Measurements from ENCODE around the gene STIM1.

- TF ChIP-seq CTCF (IDR thresholded peaks at IDR 0.05; ENCODE audit: insufficient read depth, low read length) (no peak), REST (IDR thresholded peaks at IDR 0.05; ENCODE audit: insufficient replicate concordance, low read depth) (no peak), POLR2AphosphoS5 (IDR thresholded peaks at IDR 0.05; ENCODE audit: low read depth) (no peak; the same call in 1 of the 2 replicates), GABPA (IDR thresholded peaks at IDR 0.05; ENCODE audit: low read depth) (no peak), SPI1 (IDR thresholded peaks at IDR 0.05; ENCODE audit: borderline replicate concordance, low read depth) (peak; percentile 36; the same call in 1 of the 2 replicates)
Measured at GRCh38 chr11:3831378-3832239, 23.9 kb upstream of the STIM1 start.

Measured in HL-60 (cell line).